NCI-H510A (cell line): ENCODE data around the gene ZNF594.
"Not testable (repeated sequence)": the region's sequence is repeated elsewhere in the genome, so short reads cannot be mapped to it uniquely, and the experiment has no call there.

ENCODE experiments used
- DNase-seq: peaks from one replicate; lab custom pipeline; 2025; lab: John Stamatoyannopoulos, UW

The ZNF594 gene

GRCh38 chr17:5191541-5192417 lies at the start of gene ZNF594:
Gene ZNF594, minus strand, starts transcription at chr17:5191868. Its CDS starts 7,612 bp downstream, at chr17:5184256.
- DNase-seq: peak; percentile 92

DNA sequence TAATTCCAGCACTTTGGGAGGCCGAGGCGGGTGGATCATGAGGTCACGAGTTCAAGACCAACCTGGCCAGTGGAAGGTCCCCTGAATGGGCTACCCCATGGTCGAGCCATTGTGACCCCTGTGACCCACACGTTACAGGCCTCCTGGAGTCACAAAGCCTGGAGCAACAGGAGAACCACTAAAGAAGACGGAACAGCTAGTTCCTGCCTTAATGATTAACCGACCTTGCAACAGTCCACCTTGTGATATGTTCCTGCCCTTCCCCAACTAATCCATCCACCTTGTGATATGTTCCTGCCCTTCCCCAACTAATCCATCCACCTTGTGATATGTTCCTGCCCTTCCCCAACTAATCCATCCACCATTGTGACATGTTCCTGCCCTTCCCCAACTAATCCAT lies 48.1 kb upstream of the ZNF594 start:
- not testable (repeated sequence) for DNase-seq

DNA sequence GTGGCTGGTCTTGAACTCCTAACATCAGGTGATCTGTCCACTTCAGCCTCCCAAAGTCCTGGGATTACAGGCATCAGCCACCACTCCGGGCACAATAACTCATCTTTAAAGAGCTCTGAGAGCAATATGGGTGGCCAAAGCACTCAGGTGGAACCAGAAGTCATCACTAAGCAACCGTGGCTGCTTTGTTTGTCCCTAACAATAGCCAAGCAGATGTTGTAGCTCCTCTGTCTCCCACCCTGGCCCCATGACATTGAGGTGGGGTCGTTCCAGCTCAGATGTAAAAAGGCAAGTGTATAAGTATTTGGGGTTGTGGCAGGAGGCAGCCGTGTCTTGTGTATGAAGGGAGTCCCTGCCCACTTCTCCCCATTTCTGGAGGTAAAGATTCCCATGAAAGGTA lies 46.7 kb upstream of the ZNF594 start:
- DNase-seq: no peak

- DNase-seq: no peak
Observed at GRCh38 chr17:5237541-5238016, 45.9 kb upstream of the ZNF594 start.

DNA sequence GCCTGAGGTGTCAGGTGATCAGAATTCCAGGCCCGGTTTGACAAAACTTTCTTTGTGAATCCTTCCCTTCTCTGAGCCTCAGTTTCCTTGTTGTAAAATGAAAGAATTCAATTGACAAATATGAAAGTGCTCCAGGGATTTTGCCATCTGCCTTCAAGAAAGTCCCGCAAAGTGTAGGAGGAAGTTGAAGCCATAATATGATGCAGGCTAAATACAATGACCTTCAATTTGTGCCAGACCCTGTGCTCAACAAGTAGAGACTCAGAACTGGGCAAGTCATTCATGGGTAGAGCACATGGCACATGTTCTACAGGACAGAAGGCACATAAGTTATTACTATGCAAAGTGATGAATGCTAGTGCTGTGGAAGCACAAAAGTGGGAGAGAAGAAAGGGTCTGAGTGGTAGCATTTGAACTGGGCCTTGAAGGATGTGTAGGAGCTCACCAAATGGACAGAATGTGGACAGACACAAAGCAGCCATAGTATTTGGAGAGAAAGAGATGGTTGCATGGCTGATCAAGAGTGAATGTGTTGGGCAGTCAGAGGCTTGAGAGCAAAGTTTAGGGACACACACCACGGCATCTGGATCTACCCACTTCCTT lies 45.4 kb upstream of the ZNF594 start:
- no peak for DNase-seq

DNA sequence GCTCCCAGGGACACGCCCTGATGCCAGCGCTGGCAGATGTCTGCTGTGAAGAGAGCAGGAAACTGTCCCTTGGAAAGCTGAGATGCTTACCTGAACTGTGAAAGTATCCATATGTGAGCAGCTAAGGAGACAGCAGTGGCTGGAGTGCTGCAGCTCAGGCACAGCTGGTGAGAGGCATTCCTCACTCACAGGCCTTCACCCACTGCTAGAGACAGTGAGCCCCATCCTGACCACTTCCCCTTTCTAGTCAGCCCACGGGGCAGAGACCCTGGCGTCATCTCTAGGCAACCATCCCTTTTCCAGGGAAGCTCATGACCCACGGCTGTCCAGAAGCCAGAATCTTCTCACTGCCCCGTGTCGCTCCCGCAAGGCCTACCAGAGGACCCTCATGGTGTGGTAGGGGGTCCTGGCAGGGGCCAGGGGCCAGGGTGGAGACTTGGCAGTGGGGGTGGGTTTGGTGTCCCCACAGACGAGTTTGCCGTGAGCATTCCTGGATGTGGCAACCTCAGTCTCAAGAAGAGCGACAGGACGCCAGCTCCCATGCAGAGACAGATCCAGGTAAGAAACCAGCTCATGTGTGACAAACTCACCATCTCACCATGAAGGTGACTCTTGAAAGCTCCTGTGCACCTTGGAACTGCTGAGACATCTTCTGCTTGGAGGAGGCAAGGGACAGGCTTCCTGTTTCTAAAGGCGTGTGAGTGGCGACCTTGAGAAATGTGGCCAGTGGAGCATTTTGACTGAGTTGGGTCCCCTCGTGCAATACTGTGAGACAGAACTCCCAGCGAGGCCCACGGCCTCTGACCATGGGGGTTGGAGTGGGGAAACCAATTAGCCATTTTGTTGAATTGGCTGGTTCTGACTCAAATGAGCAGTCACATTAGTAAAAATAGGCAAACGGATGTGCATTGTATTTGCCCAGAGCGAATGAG lies 43.2 kb upstream of the ZNF594 start, which contains the start of gene SCIMP:
TSS of gene SCIMP (minus strand) at position 216 of the 932 bp plus-strand sequence. CDS start at position 111, 105 bp downstream.
- DNase-seq: no peak

- DNase-seq: not testable (repeated sequence)
Observed at GRCh38 chr17:5233492-5233891, 41.8 kb upstream of the ZNF594 start.

DNA sequence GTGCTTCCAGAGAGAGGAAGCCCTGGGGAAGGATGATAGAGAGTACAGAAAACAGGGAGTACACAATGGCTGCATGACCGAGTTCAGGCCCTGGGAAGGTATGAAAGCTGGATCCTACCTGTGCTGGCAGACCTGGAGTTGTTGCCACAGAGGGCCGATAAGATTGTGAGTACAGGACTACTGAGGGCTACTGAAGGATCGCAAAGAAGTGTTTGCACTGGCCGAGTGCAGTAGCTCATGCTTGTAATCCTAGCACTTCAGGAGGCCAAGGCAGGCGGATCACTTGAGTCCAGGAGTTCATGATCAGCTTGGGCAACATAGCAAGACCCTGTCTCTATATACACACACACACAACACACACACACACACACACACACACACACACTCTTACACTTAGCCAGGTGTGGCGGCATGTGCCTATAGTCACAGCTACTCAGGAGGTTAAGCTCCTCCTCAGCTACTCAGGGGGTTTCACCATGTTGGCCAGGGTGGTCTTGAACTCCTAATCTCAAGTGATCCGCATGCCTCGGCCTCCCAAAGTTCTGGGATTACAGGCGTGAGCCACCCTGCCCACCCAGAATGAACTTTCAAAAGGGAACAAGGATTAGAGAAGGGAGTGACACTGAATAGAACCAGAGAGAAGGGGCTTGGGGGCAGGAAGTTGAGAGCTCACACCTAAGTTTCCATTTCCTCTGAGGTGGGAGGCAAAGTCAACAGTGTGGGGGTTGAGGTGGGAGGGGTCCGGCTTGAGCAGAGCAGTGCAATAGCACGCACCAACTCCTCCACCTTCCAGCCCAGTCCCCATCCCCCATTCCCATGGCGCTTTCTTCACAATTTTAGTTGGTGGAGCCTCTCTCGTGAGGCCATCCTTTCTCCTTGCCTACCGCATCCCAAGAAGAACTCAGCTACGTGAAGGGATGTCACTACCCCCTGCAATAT lies 35.5 kb upstream of the ZNF594 start:
- DNase-seq: no peak

GRCh38 chr17:5225668-5226457 lies 34.2 kb upstream of the ZNF594 start:
- no peak for DNase-seq

DNA sequence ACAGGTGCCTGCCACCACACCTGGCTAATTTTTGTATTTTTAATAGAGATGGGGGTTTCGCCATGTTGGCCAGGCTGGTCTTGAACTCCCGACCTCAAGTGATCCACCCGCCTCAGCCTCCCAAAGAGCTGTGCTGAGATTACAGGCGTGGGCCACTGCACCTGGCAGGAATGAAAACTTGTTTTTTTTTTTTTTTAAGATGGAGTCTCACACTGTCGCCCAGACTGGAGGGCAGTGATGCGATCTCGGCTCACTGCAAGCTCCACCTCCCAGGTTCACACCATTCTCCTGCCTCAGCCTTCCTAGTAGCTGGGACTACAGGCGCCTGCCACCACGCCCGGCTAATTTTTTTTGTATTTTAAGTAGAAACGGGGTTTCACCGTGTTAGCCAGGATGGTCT lies 30.2 kb upstream of the ZNF594 start:
- not testable (repeated sequence) for DNase-seq

- DNase-seq: no peak
Observed at GRCh38 chr17:5220074-5220473, 28.4 kb upstream of the ZNF594 start.

- DNase-seq: no peak
Observed at GRCh38 chr17:5219536-5219935, 27.9 kb upstream of the ZNF594 start.

DNA sequence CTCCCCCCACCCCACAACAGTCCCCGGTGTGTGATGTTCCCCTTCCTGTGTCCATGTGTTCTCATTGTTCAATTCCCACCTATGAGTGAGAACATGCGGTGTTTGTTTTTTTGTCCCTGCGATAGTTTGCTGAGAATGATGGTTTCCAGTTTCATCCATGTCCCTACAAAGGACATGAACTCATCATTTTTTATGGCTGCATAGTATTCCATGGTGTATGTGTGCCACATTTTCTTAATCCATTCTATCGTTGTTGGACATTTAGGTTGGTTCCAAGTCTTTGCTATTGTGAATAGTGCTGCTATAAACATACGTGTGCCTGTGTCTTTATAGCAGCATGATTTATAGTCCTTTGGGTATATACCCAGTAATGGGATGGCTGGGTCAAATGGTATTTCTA lies 25.9 kb upstream of the ZNF594 start:
- not testable (repeated sequence) for DNase-seq

DNA sequence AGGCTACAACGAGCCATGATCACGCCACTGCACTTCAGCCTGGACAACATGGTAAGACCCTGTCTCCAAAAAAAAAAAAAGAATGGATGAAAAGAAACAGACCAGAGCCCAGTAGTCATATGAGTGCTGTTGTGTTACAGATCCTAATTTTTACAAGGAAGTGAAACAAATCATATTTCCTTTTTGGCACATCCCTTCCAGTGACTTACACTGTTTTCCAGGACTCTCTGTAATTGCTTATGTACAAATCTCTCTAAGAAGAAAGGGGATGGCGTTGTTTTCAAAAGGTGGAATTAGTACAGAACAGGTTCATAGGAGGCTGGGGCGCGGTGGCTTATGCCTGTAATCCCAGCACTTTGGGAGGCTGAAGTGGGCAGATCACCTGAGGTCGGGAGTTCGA lies 19.8 kb upstream of the ZNF594 start:
- no peak for DNase-seq

- no peak for DNase-seq
Observed at GRCh38 chr17:5210614-5211252, 19.1 kb upstream of the ZNF594 start.

- DNase-seq: no peak
Observed at GRCh38 chr17:5210091-5210490, 18.4 kb upstream of the ZNF594 start.

DNA sequence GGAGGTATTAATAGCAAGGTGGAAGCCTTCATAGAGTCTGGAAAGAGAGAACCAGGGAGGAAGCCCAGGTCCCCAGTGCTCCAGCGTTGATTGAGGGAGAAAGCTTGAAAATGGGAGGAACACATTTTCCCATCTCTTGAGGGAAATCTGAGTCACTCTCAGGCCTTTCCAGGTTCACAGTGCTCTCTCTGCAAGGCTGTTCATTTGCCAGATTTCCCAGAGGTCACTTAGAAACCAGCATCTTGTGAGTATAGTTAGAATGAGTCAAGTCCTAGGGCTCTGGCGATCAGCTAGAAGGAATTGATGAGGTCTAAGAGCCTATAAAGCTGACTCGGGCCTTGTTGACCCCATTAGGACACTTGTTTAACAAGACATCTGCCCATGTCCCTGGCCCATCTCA lies 17.7 kb upstream of the ZNF594 start:
- no peak for DNase-seq

DNA sequence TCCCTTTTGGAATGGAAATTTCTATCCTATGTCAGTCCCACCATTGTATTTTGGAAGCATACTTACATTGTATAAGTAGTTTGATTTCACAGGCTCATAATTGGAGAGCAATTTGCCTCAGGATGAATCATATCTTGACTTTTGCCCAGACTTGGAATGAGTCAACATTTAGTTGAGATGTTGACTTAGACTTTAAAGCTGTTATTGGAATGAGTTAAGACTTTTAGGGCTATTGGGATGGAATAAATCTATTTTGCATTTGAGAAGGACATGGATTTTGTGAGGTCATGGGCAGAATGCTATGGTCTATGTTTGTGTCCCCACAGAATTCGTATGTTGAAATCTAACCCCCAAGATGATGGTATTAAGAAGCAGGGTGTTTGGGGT lies 12.2 kb upstream of the ZNF594 start:
- no peak for DNase-seq

GRCh38 chr17:5203178-5203907 lies 11.7 kb upstream of the ZNF594 start:
- DNase-seq: no peak
